Islet of Langerhans (tissue), 1 donor: ENCODE data around the gene CYB5R4.

Experiments used
- FAIRE-seq: peaks from one replicate; lab custom pipeline; 2011; peaks lifted over from hg19 to GRCh38; lab: Jason Lieb, UNC

Gene CYB5R4

GRCh38 chr6:83985715-83986114, 126.2 kb downstream of the CYB5R4 start:
- no peak for FAIRE-seq

GRCh38 chr6:83998021-83998584, 138.6 kb downstream of the CYB5R4 start:
- FAIRE-seq, result peak; percentile 21

- no peak for FAIRE-seq
Observed at GRCh38 chr6:84001119-84001518, 141.6 kb downstream of the CYB5R4 start.

GRCh38 chr6:84002226-84002625, 142.7 kb downstream of the CYB5R4 start:
- FAIRE-seq, result no peak

- FAIRE-seq, result no peak
Observed at GRCh38 chr6:84003131-84003530, 143.6 kb downstream of the CYB5R4 start.

- no peak for FAIRE-seq
Observed at GRCh38 chr6:84003654-84004053, 144.2 kb downstream of the CYB5R4 start.

- FAIRE-seq, result no peak
Observed at GRCh38 chr6:84007871-84008270, 148.4 kb downstream of the CYB5R4 start.

GRCh38 chr6:84013354-84013753, 153.9 kb downstream of the CYB5R4 start:
- no peak for FAIRE-seq

- peak; percentile 17 for FAIRE-seq
Observed at GRCh38 chr6:84013931-84014330, 154.4 kb downstream of the CYB5R4 start.

GRCh38 chr6:84016029-84016428, 156.5 kb downstream of the CYB5R4 start:
- FAIRE-seq, result no peak
